Measurements from ENCODE around the gene RAI1. TPM values are rescaled to one million over a fixed set of nuclear protein-coding genes. Genes with fewer than 3 reads are reported as not detected.

RAI1 gene
- total and polyA plus RNA-seq, 12 donors, result 4.2 to 37.3 (median 26.9) TPM

GRCh38 chr17:17787568-17787967 is 106.3 kb downstream of the RAI1 start:
- no peak overlapping the region for H3K27ac ChIP-seq
- DNase-seq, result no peak
- H3K9me3 ChIP-seq (replicated peaks in 1 of 3), result no peaks in the 10 kb centered on the region
- H3K4me1 ChIP-seq (replicated peaks in 1 of 2), result peaks cover 20 to 42% of the 10 kb centered on the region in 2 donors
- no peaks in the 10 kb centered on the region for H3K27me3 ChIP-seq
- no peak overlapping the region for H3K4me3 ChIP-seq
- TF ChIP-seq, protein P1, sequence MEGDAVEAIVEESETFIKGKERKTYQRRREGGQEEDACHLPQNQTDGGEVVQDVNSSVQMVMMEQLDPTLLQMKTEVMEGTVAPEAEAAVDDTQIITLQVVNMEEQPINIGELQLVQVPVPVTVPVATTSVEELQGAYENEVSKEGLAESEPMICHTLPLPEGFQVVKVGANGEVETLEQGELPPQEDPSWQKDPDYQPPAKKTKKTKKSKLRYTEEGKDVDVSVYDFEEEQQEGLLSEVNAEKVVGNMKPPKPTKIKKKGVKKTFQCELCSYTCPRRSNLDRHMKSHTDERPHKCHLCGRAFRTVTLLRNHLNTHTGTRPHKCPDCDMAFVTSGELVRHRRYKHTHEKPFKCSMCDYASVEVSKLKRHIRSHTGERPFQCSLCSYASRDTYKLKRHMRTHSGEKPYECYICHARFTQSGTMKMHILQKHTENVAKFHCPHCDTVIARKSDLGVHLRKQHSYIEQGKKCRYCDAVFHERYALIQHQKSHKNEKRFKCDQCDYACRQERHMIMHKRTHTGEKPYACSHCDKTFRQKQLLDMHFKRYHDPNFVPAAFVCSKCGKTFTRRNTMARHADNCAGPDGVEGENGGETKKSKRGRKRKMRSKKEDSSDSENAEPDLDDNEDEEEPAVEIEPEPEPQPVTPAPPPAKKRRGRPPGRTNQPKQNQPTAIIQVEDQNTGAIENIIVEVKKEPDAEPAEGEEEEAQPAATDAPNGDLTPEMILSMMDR (IDR thresholded peaks at IDR 0.05), result no peak
- no peak for TF ChIP-seq POLR2A (IDR thresholded peaks at IDR 0.05)
- WGBS, 4 donors, result 93 to 94% (median 93%) methylated on average over 6 to 7 of the region's 7 CpGs
- no peaks in the 10 kb centered on the region for H3K36me3 ChIP-seq (replicated peaks in 1 of 2)
- intact Hi-C loops (cut with DNase I), result no loop called here

- no peak overlapping the region for H3K4me3 ChIP-seq
- no peak for DNase-seq
- 82 to 91% (median 87%) methylated on average over 2 to 8 of the region's 8 CpGs for WGBS, 4 donors
- no peak for TF ChIP-seq POLR2A (IDR thresholded peaks at IDR 0.05)
- TF ChIP-seq, protein P1 (IDR thresholded peaks at IDR 0.05), result no peak
- H3K9me3 ChIP-seq (replicated peaks in 1 of 3), result no peaks in the 10 kb centered on the region
- H3K27ac ChIP-seq, result peak overlapping the region in 1 of 5 donors; percentile 44
- no peaks in the 10 kb centered on the region for H3K27me3 ChIP-seq
- H3K36me3 ChIP-seq (replicated peaks in 1 of 2), result peaks cover 0 to 5% of the 10 kb centered on the region in 2 donors
- peaks cover 18 to 38% of the 10 kb centered on the region in 2 donors for H3K4me1 ChIP-seq (replicated peaks in 1 of 2)
- intact Hi-C loops (cut with DNase I), result no loop called here
These were observed 107.7 kb downstream of the RAI1 start for GRCh38 chr17:17788967-17789366.

- H3K4me3 ChIP-seq, result no peak overlapping the region
- H3K27me3 ChIP-seq, result no peaks in the 10 kb centered on the region
- WGBS, 4 donors, result 89 to 100% (median 96%) methylated on average over 3 to 6 of the region's 6 CpGs
- H3K27ac ChIP-seq, result peak overlapping the region in 2 of 5 donors; percentile 31 to 44
- no peaks in the 10 kb centered on the region for H3K9me3 ChIP-seq (replicated peaks in 1 of 3)
- no peak for DNase-seq
- intact Hi-C loops (cut with DNase I), result no loop called here
- TF ChIP-seq POLR2A (IDR thresholded peaks at IDR 0.05), result no peak
- TF ChIP-seq, protein P1 (IDR thresholded peaks at IDR 0.05), result no peak
- H3K4me1 ChIP-seq (replicated peaks in 1 of 2), result peaks cover 14 to 34% of the 10 kb centered on the region in 2 donors
- H3K36me3 ChIP-seq (replicated peaks in 1 of 2), result peaks cover 0 to 10% of the 10 kb centered on the region in 2 donors
These were observed 108.2 kb downstream of the RAI1 start for GRCh38 chr17:17789410-17789809.

DNA sequence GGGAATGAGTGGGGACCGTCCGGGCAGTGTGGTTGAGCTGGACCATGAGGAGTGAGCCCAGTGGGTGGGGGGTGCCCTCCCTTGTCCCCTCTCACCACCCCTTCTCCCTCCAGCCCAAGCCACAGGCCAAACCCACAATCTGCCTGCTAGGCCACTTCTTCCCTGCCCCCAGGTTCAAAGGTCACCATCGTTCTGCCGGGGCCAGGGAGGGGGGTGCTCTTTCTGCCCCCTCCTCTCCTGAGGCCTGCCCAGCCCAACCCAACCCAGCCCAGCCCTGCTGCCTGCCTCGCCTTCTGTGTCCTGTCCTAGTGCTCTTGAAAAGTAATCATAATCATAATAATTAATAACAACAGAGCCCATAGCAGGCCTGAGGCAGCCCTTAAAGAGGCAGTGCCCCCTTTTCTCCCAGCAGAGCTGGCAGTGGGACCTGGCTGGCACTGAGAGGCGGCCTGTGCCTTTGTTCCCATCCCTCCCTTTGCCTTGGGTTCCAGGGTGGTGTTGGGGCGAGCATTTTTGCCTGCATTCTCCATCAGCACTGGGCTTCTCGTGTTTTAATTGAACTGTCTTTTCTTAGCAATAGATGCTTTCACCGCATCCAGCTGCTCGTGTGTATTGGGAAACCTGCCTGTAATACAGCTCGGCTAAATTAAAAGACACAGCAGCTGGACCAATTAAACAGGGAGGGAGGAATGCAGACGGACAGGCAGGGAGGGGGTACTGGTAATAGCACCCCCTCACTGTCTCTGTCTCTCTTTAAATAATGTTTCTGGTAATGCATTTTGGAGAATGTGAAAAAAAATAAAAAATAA is 108.8 kb downstream of the RAI1 start:
- H3K27ac ChIP-seq, result peak overlapping the region in 2 of 5 donors; percentile 31 to 44
- no peak for DNase-seq
- peaks cover 0 to 16% of the 10 kb centered on the region in 2 donors for H3K36me3 ChIP-seq (replicated peaks in 1 of 2)
- H3K4me3 ChIP-seq, result no peak overlapping the region
- peaks cover 12 to 28% of the 10 kb centered on the region in 2 donors for H3K4me1 ChIP-seq (replicated peaks in 1 of 2)
- intact Hi-C loops (cut with DNase I), result loop anchor here in 1 of 2 donors (10.0 kb wide), 1 partner anchor 245 kb away; the partner anchor contains the start of genes ATPAF2 and GID4
- 62 to 73% (median 69%) methylated on average over 11 to 12 of the region's 12 CpGs for WGBS, 4 donors
- TF ChIP-seq POLR2A (IDR thresholded peaks at IDR 0.05), result no peak
- TF ChIP-seq, protein P1 (IDR thresholded peaks at IDR 0.05), result no peak
- no peaks in the 10 kb centered on the region for H3K9me3 ChIP-seq (replicated peaks in 1 of 3)
- no peaks in the 10 kb centered on the region for H3K27me3 ChIP-seq

Measured in adrenal gland (tissue), 12 donors.